Hippocampal formation (tissue), 2 donors: ENCODE measurements around the gene ABCB9.
"Not testable (repeated sequence)": the region's sequence is repeated elsewhere in the genome, so short reads cannot be mapped to it uniquely, and the experiment has no call there.

ENCODE experiments used
- DNase-seq, 2 donors: peaks; one replicate each; lab custom pipeline; 2025; lab: John Stamatoyannopoulos, UW

ABCB9 gene

GRCh38 chr12:122895320-122895703 lies 71.0 kb downstream of the ABCB9 start:
- no peak for DNase-seq

GRCh38 chr12:122894193-122895121 lies 71.8 kb downstream of the ABCB9 start:
- no peak for DNase-seq

GRCh38 chr12:122893208-122894153 lies 72.8 kb downstream of the ABCB9 start:
- no peak for DNase-seq

GRCh38 chr12:122892724-122893123 lies 73.5 kb downstream of the ABCB9 start:
- DNase-seq: not testable (repeated sequence)

GRCh38 chr12:122891661-122892525 lies 74.4 kb downstream of the ABCB9 start:
- DNase-seq: no peak

- DNase-seq: no peak
Measured at GRCh38 chr12:122889761-122890520, 76.3 kb downstream of the ABCB9 start.

GRCh38 chr12:122888232-122888752 lies 78.0 kb downstream of the ABCB9 start:
- DNase-seq: no peak

- DNase-seq: no peak
Measured at GRCh38 chr12:122887819-122888212, 78.4 kb downstream of the ABCB9 start.

GRCh38 chr12:122886851-122887818 lies 79.1 kb downstream of the ABCB9 start:
- DNase-seq: no peak

GRCh38 chr12:122886161-122886560 lies 80.1 kb downstream of the ABCB9 start:
- no peak for DNase-seq

GRCh38 chr12:122884860-122885259 lies 81.4 kb downstream of the ABCB9 start:
- DNase-seq: no peak

- DNase-seq: no peak
Measured at GRCh38 chr12:122884091-122884826, 82.0 kb downstream of the ABCB9 start.

GRCh38 chr12:122882908-122883558 lies 83.2 kb downstream of the ABCB9 start:
- DNase-seq: no peak

- DNase-seq: peak; percentile 65 to 76
Measured at GRCh38 chr12:122880668-122881067, 85.6 kb downstream of the ABCB9 start.

- DNase-seq: no peak
Measured at GRCh38 chr12:122880155-122880667, 86.1 kb downstream of the ABCB9 start.
